MM.1S (cell line): Measurements from ENCODE around the gene EMC7.

Experiments
- CTCF ChIP-seq: fragments of 300-600 bp; sonication (generic); IDR thresholded peaks from 2 replicates; pipeline ENCODE4 v1.5.1; 2016; ENCODE audit warnings: antibody characterized with exemption, low read length, mixed read lengths
- EZH2 ChIP-seq: fragments of 300-600 bp; sonication (generic); optimal IDR thresholded peaks from 2 replicates; pipeline ENCODE3; 2017; ENCODE audit warnings: low read depth, mild to moderate bottlenecking, antibody characterized with exemption, low read length, mixed read lengths

GRCh38 chr15:34099914-34100313, 1.7 kb downstream of the EMC7 start:
- TF ChIP-seq CTCF (no peak), EZH2 (no peak)
